K562 (cell line): ENCODE results near the gene EIPR1. TPM values are rescaled to one million over a fixed set of nuclear protein-coding genes. Genes with fewer than 3 reads are reported as not detected.

Source experiments
- ASH1L ChIP-seq: fragments of 450-650 bp; IDR thresholded peaks from 2 replicates; pipeline ENCODE4 v1.6.1; 2018; ENCODE audit warnings: borderline replicate concordance, mild to moderate bottlenecking, low read depth; ENCODE audit not compliant: partially characterized antibody
- CTBP1 ChIP-seq: fragments of 450-650 bp; IDR thresholded peaks from 2 replicates; pipeline ENCODE4 v1.6.1; 2016; ENCODE audit warnings: borderline replicate concordance
- HDAC1 ChIP-seq, 2 experiments: fragments of 450-650 bp; IDR thresholded peaks; 2 replicates each; pipeline ENCODE4 v1.6.1; 2016 to 2017; ENCODE audit warnings: inconsistent platforms in 1 of 2, mild to moderate bottlenecking in 1 of 2, moderate library complexity in 1 of 2
- KDM1A ChIP-seq, 2 experiments: fragments of 450-650 bp; IDR thresholded peaks; 2 replicates each; pipeline ENCODE4 v1.6.1; 2016; ENCODE audit warnings: mild to moderate bottlenecking in 2 of 2
- L3MBTL2 ChIP-seq: fragments of 450-650 bp; IDR thresholded peaks from 2 replicates; pipeline ENCODE4 v1.6.1; 2016; ENCODE audit warnings: mild to moderate bottlenecking, moderate library complexity
- LEF1 ChIP-seq: fragments of 450-650 bp; IDR thresholded peaks from 2 replicates; pipeline ENCODE4 v1.6.1; 2016; ENCODE audit warnings: mild to moderate bottlenecking
- MCM7 ChIP-seq, 2 experiments: fragments of 450-650 bp; IDR thresholded peaks; 2 replicates each; pipeline ENCODE4 v1.6.1; 2016 to 2018
- NONO ChIP-seq, 2 experiments: fragments of 200-400 bp in 1 of 2; fragments of 450-650 bp in 1 of 2; formaldehyde crosslinking in 1 of 2; IDR thresholded peaks; 2 replicates each; pipeline ENCODE4 v1.6.1; 2017; ENCODE audit warnings: low read depth in 2 of 2, mild to moderate bottlenecking in 2 of 2, moderate library complexity in 2 of 2, low read length in 1 of 2
- PTBP1 ChIP-seq: fragments of 200-400 bp; formaldehyde crosslinking; IDR thresholded peaks from 2 replicates; pipeline ENCODE4 v1.6.1; 2017; ENCODE audit warnings: low read depth, low read length
- TSC22D4 ChIP-seq: fragments of 450-650 bp; IDR thresholded peaks from 2 replicates; pipeline ENCODE4 v1.6.1; 2016; ENCODE audit warnings: missing genetic modification characterization, missing biosample characterization, control low read depth
- ZNF24 ChIP-seq: fragments of 450-650 bp; IDR thresholded peaks from 2 replicates; pipeline ENCODE4 v1.6.1; 2016
- ZSCAN32 ChIP-seq: fragments of 450-650 bp; formaldehyde crosslinking; IDR thresholded peaks from 2 replicates; pipeline ENCODE4 v1.4.0; 2020; ENCODE audit warnings: mild to moderate bottlenecking, moderate library complexity
- polyA plus RNA-seq, 8 experiments: library from polyadenylated mRNA; depleted of rRNA in 4 of 8; stranded (reverse) in 5 of 8; unstranded in 3 of 8; fragments of >200 nt; fragmentation: Nextera tagmentation in 2 of 8; fragmentation: Illumina TruSeq in 1 of 8; extraction: Ambion mirVana in 2 of 8; extraction: Trizol in 1 of 8; gene quantifications; 2 replicates each; pipeline versions ENCODE4 v1.2.1 to v1.2.3, GENCODE V29; 2011 to 2014; ENCODE audit warnings: inconsistent platforms in 1 of 8, missing spikeins in 1 of 8
- total RNA-seq, 7 experiments: library from RNA; depleted of rRNA in 6 of 7; stranded (reverse); fragments of >200 nt in 6 of 7; fragmentation: Illumina TruSeq in 2 of 7; extraction: Trizol in 2 of 7; gene quantifications; 2 replicates each; pipeline versions ENCODE4 v1.2.1 to v1.2.3, GENCODE V29; 2011 to 2021; ENCODE audit warnings: low replicate concordance in 1 of 7
- TF ChIP-seq, protein P1 (sequence below): fragments of 250-450 bp; sonication (Bioruptor Pico); IDR thresholded peaks from 2 replicates; pipeline ENCODE4 v1.8.0; 2022; ENCODE audit warnings: inconsistent platforms
- TF ChIP-seq, protein P2 (sequence below): sonication (generic); formaldehyde crosslinking; IDR thresholded peaks from 2 replicates; pipeline ENCODE4 v1.8.1; 2023; ENCODE audit warnings: mild to moderate bottlenecking, missing genetic modification reagents
- TF ChIP-seq, protein P3 (sequence below): fragments of 200-800 bp; sonication (Bioruptor generic); IDR thresholded peaks from 2 replicates; pipeline ENCODE4 v1.6.1; 2017; ENCODE audit warnings: missing genetic modification characterization, missing compliant biosample characterization
- TF ChIP-seq, protein P4 (sequence below): fragments of 250-450 bp; sonication (Bioruptor Pico); IDR thresholded peaks from 2 replicates; pipeline ENCODE4 v1.4.0; 2020; ENCODE audit warnings: mild to moderate bottlenecking, moderate library complexity
- TF ChIP-seq, protein P5 (sequence below): fragments of 450-650 bp; formaldehyde crosslinking; IDR thresholded peaks from 2 replicates; pipeline ENCODE4 v1.4.0; 2020; ENCODE audit warnings: mild to moderate bottlenecking, moderate library complexity

Gene EIPR1
- total and polyA plus RNA-seq, 9 of the 15 experiments (the other 6 are each of a cell fraction or from before 2014, with no cell fraction given), result 19.9 to 54.4 (median 35.9) TPM

DNA sequence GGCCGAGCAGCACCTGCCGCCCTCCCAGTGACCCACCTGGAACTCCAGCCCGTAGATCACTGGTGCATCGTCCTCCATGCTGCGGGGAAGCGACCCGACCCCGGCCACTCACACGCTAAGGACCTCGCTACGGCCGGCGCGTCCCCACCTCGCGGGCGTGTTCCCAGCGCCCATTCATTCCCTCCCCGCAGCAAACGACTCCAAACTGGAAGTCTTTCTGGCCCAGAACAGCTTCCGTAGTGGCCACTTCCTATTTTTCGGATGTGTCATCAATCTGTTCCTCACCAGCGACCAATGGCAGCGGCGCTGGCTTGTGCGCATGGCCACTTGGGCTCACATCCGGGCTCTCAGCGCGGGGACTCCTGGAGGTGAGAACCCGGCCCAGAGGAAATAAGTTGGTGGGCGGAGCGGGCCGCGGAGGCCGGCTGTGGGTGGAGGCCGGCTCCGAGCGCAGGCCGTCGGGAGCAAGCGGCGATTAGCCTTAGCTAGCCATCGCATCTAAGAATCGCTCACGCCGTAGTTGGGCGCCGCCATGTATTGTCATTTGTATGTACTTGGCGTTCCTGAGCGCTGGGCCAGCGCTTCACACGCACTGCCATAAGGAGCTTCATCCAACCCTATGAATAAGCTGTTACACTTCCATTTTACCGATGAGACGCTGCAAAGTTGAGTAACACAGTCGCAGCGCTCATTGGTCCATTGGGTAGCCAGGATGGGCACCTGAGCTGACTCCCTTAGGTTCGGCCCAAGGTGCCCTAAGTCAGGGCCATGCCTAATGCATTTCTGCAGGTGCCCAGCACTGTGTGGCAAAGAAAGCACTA is at the start of gene EIPR1 (continued):
- TF ChIP-seq, protein P1, sequence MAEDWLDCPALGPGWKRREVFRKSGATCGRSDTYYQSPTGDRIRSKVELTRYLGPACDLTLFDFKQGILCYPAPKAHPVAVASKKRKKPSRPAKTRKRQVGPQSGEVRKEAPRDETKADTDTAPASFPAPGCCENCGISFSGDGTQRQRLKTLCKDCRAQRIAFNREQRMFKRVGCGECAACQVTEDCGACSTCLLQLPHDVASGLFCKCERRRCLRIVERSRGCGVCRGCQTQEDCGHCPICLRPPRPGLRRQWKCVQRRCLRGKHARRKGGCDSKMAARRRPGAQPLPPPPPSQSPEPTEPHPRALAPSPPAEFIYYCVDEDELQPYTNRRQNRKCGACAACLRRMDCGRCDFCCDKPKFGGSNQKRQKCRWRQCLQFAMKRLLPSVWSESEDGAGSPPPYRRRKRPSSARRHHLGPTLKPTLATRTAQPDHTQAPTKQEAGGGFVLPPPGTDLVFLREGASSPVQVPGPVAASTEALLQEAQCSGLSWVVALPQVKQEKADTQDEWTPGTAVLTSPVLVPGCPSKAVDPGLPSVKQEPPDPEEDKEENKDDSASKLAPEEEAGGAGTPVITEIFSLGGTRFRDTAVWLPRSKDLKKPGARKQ, result 0 out of 2 replicates have a peak, but pooled peaks have one; percentile 54
- TF ChIP-seq HDAC1 (IDR thresholded peaks at IDR 0.05) (peak in 1 of 2 experiments; percentile 99; a peak in 2 of 4 replicates), LEF1 (no peak), MCM7 (IDR thresholded peaks at IDR 0.05) (no peak), ASH1L (peak; percentile 20), L3MBTL2 (peak; percentile 91), ZSCAN32 (CRISPR knock-in tag) (no peak), NONO (IDR thresholded peaks at IDR 0.05; ENCODE audit: low read depth in 2 of 2, low read length in 1 of 2) (no peak), ZNF24 (no peak; the same call in 1 of the 2 replicates), TSC22D4 (tag) (no peak), KDM1A (IDR thresholded peaks at IDR 0.05) (no peak; a peak in 1 of 4 replicates), PTBP1 (0 out of 2 replicates have a peak, but pooled peaks have one; percentile 28), CTBP1 (peak; percentile 60; the same call in 1 of the 2 replicates)
- TF ChIP-seq, protein P2, sequence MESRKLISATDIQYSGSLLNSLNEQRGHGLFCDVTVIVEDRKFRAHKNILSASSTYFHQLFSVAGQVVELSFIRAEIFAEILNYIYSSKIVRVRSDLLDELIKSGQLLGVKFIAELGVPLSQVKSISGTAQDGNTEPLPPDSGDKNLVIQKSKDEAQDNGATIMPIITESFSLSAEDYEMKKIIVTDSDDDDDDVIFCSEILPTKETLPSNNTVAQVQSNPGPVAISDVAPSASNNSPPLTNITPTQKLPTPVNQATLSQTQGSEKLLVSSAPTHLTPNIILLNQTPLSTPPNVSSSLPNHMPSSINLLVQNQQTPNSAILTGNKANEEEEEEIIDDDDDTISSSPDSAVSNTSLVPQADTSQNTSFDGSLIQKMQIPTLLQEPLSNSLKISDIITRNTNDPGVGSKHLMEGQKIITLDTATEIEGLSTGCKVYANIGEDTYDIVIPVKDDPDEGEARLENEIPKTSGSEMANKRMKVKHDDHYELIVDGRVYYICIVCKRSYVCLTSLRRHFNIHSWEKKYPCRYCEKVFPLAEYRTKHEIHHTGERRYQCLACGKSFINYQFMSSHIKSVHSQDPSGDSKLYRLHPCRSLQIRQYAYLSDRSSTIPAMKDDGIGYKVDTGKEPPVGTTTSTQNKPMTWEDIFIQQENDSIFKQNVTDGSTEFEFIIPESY (CRISPR knock-in tag), result 0 out of 2 replicates have a peak, but pooled peaks have one; percentile 48
- TF ChIP-seq, protein P3, sequence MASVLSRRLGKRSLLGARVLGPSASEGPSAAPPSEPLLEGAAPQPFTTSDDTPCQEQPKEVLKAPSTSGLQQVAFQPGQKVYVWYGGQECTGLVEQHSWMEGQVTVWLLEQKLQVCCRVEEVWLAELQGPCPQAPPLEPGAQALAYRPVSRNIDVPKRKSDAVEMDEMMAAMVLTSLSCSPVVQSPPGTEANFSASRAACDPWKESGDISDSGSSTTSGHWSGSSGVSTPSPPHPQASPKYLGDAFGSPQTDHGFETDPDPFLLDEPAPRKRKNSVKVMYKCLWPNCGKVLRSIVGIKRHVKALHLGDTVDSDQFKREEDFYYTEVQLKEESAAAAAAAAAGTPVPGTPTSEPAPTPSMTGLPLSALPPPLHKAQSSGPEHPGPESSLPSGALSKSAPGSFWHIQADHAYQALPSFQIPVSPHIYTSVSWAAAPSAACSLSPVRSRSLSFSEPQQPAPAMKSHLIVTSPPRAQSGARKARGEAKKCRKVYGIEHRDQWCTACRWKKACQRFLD (CRISPR knock-in tag), result peak; percentile 83; the same call in 1 of the 2 replicates
- TF ChIP-seq, protein P4, sequence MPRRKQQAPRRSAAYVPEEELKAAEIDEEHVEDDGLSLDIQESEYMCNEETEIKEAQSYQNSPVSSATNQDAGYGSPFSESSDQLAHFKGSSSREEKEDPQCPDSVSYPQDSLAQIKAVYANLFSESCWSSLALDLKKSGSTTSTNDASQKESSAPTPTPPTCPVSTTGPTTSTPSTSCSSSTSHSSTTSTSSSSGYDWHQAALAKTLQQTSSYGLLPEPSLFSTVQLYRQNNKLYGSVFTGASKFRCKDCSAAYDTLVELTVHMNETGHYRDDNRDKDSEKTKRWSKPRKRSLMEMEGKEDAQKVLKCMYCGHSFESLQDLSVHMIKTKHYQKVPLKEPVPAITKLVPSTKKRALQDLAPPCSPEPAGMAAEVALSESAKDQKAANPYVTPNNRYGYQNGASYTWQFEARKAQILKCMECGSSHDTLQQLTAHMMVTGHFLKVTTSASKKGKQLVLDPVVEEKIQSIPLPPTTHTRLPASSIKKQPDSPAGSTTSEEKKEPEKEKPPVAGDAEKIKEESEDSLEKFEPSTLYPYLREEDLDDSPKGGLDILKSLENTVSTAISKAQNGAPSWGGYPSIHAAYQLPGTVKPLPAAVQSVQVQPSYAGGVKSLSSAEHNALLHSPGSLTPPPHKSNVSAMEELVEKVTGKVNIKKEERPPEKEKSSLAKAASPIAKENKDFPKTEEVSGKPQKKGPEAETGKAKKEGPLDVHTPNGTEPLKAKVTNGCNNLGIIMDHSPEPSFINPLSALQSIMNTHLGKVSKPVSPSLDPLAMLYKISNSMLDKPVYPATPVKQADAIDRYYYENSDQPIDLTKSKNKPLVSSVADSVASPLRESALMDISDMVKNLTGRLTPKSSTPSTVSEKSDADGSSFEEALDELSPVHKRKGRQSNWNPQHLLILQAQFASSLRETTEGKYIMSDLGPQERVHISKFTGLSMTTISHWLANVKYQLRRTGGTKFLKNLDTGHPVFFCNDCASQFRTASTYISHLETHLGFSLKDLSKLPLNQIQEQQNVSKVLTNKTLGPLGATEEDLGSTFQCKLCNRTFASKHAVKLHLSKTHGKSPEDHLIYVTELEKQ (CRISPR knock-in tag), result 0 out of 2 replicates have a peak, but pooled peaks have one; percentile 11
- TF ChIP-seq, protein P5, sequence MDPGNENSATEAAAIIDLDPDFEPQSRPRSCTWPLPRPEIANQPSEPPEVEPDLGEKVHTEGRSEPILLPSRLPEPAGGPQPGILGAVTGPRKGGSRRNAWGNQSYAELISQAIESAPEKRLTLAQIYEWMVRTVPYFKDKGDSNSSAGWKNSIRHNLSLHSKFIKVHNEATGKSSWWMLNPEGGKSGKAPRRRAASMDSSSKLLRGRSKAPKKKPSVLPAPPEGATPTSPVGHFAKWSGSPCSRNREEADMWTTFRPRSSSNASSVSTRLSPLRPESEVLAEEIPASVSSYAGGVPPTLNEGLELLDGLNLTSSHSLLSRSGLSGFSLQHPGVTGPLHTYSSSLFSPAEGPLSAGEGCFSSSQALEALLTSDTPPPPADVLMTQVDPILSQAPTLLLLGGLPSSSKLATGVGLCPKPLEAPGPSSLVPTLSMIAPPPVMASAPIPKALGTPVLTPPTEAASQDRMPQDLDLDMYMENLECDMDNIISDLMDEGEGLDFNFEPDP (CRISPR knock-in tag), result no peak
